8988T (cell line): ENCODE measurements around the gene CACNA1C.

Experiments
- DNase-seq: peaks from one replicate; pipeline ENCODE4 v3.0.0; 2011

CACNA1C gene

DNA sequence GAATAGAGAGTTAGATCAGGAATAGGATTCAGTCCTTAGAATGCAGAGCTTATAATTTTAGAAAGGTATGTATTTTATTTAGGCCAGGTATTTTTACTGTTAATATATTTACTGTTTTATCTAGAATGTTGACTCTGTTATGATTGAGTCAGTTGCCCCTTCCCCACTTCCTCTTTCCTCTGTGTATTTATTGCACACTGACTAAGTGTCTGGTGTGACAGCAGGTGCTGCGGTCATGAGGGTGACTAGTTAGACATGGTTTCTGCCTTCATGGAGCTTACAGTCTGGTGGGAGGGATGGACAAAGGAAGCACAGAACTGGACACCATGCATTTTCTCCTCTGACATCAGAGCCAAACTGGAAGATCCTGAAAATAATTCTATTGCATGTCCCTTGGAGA is 159.8 kb downstream of the CACNA1C start:
- DNase-seq = no peak

DNA sequence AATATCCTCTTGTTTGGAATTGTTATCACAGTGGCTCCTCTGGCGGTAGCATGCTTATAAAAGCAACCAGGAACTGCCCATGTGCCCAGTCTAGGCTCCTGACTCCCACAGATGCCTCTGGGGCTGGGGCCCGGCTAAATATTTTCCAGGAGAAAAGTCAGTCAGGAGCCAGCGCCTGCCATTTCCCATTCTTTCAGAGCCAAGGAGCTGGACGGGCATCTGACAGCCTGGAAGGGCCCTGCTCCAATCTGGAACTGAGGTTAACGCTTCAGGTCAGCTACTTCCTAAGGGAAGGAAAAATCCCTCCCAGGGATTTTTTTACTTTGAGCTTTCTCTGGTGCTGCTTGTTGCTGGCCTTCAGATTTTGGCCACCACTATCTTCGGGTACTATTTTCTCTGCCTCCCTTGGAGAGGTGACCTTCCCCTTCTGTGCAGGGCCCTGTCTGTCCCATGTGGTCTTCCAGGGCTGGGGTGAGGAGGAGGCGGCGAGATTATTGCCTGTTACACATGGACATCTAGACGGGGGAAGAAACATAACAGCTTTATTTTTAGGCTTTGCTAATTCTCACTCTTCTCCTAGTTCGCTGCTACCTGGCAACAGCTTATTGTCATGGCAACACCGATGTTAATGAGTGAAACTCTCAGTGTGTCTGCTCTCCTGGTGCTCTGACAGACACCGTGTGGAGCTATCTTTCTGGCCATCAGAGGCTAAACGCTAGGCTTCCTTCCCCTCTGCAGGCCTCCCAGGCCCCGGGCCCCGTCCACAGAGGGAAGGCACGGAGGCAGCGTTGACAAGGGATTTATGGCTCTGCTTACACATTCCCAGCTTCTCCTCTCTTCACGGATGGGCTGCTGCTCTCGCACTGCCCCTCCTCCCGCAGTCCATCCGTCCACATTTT is 160.4 kb downstream of the CACNA1C start:
- DNase-seq = no peak

DNA sequence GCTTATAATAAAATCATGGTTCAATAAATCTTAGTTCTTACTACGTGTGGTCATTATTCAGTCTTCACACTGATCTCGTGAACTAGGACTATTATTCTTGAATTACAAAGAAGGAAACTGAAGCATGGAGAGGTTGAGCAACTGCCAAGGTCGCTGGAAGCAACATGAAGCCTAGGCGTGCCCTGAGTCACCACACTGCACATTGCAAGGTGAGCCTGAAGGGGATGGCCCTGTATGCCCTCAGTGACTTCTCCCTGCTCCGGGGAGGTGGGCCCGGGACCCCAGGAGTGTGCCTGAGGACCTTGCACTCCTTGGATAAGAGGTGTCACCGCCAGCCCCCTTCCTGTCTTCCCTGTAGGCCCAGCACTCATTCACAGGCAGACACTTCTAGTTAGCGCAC is 161.6 kb downstream of the CACNA1C start:
- DNase-seq = no peak

DNA sequence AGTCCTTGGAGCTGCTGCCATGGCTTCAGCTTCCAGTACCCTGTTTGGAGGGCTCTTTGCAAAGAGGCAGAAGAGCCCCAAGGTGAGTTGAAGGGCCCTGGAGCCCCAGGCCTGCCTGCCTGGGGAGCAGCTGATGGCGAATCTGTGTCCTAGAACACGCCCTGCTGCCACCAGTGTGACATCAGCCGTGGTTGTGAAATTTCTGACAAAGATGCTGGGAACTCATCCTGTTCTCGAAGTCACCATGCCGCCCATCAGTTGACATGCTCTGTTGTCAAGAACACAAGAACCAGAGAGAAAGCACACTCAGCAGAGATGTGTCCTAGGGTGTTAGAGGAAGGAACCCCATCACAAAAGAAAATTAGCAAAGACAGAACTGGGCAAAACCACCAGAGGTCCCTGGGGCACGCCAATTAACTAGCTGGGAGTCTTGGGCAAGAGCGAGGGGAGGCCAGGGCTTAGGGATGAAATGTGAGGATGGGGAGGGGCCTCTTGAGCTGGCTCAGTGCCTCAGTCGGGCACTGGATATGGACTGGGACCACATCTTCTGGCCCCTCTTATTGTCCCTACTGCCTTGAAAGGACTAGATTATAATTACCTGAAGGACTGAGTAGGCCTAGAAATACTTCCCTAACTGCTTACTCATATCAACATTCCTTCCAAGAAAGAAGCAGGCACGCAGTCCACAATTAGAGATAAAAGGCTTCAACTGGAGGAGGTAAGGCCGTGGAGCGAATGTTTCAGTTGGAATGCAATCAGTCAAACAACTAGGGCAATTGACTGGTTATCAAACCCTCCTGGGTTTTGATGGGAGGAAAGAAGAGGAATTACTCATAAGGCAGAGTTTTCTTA is 163.1 kb downstream of the CACNA1C start:
- no peak for DNase-seq

DNA sequence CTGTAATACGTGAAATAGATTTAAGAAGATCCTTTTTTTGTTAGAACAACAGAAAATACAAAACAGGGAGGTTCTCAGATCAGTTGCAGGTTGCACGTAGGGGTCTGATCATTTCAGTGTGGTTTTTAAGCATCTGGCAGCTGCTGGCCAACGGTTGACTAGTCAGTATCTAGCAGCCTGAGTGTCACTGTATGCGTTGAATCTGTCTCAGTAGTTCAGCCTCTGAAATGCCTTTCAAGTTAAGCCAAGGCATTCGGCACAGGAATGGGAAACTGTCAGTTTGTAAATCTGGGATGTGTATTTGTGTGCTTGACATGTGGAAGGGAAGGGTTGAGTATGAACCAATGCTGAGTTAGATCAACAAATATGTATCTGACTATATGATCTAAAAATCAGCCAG is 165.9 kb downstream of the CACNA1C start:
- DNase-seq = no peak

DNA sequence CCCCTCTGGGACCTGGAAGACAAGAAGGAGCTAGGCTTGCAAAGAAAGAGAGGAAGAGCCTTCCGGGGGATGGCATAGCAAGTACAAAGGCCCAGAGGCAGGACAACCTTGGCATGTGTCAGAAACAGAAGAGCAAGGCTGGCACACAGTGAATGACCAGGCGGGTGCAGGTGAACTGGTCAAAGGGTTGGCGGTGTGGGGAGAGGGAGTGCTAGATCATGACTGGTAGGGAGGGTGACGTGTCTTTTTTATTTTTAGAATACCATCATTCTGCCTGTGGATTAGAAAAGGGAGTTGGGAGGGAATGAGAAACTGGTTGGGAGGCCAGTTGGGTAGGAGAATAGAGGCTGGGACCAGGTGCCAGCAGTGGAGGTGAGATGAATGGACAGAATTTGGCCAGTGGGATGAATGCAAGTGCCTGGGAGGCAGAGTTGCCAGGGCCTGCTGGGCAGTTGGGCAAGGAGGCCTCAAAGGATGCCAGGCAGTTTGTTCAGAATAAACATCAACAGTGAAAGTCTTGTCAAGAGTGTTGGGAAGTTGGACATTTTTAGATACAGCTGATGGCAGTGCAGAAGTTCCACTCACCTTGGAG is 168.3 kb downstream of the CACNA1C start:
- no peak for DNase-seq

DNA sequence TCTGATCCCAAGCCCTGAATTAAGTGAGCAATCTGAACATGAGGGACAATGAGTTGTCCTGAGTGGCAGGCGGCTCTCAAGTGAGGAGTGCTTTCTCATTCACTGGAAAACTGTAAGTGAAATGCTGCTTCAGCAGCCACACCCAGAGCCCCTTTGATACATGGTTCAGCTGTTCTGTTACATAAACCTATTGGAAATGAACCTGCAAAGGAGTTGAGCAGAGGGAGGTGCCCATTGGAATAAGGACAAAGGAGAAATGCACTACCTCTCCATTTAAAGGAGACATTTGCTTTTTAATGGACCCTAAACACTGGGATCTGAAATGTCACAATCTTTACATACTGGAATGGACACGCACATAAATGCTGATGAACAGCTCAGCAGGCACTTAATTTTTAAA is 169.9 kb downstream of the CACNA1C start:
- DNase-seq = no peak

DNA sequence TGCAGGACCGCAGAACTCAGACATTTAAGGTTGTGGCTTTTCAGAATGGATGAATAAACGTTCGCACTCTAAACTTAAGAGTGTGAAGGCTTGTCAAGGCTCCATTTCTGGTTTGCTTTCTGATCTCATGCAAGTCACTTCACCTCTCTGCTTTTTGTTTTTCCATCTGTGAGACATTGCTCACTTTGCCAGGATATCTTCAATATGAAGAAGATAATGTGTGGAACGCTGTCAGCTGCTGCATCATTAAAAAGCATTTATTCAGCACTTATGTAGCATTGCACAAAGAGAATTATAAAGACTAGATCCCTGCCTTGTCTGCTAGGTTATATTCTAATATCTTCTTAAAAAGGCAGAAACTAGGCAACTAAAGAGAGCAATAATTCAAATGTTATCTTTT is 172.2 kb downstream of the CACNA1C start:
- no peak for DNase-seq

DNA sequence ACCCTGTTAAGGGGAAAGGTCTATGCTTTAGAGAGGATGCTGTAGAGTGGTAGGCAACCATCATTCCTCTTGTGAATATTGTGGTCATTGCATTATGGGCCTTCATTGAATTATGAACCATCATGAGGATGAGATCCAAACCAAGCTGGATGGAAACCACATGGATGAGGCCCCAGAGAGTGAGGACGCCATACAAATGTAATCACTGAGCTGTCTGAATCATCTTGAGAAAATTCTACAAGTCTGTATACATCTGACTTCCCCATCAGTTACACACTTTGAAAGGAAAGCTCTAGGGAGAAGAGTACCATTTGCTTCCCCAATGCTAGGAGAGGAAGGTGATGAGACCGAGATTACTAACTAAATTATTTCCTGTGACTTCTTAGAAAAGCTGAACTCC is 172.9 kb downstream of the CACNA1C start:
- no peak for DNase-seq

DNA sequence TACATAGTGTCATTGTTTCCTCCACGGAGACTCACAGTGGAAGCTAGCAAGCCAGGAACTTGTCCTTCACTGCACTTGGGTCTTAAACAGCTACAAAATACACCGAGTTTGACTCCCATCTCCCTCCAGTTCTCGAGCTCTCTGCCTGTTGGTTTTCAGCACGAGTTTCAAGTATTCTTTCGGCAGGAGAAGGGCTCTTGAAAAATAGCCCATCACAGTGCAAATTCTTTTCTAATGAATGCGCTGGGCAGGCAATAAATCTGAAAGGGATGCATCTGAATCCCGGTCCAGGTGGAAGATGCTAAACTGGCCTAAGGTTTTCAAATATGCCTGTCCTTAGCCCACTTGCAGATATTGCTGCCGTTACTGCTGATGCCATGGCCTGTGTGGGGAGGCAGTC is 173.9 kb downstream of the CACNA1C start:
- no peak for DNase-seq

DNA sequence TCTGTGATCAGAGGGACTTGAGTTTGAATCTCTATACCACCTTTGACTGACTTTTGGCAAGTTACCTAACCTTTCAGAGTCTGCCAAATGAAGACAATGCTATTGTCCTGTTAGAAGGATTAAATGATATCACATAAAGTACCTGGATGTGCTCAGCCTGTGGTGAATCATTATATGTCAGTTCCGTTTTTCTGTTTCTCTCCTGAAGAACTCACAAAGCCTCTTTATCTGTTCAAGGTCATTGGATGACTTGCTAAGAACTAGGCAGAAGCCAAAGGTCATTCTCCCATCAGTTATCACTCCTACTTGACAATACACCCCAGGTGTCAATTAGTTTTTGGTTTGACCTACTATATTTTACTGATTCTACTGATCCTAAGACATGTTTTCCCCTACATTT is 174.6 kb downstream of the CACNA1C start:
- DNase-seq = no peak

DNA sequence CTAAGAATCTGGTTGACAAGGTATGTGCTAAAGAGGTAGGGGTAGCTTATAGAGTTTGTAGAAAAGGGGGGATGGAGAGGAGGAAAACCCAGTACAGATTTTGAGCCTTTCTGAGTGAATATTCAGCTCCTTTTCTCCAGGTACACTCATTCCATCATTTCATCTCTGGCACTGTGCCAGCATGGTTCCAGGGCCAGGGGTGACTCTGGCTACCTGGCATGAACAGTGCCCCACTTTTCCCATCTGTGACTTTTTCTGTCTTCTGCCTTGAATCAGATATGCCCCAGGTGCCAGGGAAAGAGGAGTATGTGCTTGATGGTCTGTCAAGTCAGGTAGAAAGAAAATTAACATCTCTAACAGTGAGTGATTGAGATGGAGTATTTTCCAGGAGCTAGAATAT is 175.7 kb downstream of the CACNA1C start:
- no peak for DNase-seq

DNA sequence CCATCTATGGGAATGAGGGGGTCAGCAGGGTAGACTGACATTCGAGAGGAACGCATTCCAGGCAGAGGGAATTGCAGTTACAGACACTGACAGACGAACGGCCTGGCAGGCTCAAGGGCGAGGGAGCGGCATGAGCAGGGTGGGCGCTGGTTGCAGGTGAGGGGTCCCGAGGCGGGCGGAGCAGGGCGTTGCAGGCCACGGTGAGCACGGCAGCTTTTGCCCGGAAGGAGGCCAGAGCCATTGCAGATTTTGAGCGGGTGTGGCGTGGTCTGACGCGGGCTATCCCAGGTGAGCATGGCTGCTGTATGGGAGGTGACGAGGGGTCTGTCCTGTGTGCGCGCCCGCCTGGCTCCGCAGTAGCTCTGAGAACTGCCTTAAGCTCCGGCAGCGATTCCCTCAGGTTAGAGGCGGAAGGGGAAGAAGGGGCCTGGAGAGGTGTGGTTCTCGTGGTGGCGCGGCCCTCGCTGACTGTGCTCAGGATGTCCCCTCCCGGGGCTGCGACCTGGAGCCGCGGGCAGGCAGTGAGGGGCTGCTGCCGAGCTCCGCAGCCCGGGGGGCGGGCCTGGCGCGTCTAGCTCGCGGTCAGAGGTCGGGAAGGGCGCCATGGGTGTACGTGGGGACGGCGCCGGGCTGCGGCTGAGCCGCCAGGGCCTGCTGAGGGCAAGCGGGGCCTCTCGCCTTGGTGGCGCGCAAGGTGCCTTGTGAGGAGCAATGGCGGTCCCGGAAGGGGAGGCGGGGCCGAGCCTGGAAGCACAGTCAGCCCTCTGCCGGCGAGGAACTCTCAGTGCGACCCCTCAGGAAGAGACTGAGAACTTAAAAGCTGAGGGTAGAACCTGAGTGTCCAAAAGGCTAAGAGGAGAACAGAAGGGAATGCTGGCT is 177.1 kb downstream of the CACNA1C start:
- DNase-seq = no peak

DNA sequence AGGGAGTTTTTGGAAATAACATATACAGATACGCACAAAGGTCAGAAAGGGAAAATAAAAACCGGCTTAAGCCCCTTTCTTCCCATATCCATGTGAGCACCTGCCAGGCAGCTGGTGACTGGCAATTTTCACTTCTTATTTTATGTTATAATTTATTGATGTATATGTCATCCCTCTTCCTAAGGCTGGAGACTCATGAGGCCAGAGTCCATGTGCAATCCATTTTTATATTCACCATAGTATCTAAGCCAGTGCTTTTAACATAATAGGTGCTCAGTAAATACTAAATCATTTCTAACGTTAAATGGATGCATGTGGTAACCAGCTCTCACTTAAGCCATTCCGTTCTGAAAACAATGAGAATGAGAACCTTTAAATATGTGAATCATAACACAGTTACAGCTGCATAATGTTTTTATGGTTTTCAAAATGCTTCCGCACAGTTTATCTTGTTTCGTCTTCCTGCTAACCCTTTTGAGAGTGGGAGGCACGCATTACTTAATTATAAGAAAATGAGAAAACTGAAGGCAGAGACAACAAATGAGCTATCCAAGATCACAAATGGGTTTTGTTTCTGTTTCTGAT is 178.3 kb downstream of the CACNA1C start:
- no peak for DNase-seq

DNA sequence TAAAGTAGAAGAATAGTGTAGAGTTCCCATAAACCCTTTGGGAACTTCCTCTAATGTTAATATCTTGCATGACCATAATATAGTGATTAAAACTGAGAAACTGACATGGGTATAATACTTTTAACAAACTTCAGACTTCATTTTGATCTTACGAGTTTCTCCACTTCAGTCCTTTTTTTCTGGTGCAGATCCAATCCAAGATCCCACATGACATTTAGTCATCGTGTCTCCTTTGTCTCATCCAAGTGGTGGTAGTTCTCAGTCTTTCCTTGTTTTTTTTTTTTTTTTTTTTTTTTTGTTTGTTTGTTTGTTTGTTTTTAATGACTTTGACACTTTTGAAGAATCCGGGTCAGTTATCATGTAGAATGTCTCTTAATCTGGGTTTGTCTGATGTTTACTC is 179.2 kb downstream of the CACNA1C start:
- DNase-seq = no peak

DNA sequence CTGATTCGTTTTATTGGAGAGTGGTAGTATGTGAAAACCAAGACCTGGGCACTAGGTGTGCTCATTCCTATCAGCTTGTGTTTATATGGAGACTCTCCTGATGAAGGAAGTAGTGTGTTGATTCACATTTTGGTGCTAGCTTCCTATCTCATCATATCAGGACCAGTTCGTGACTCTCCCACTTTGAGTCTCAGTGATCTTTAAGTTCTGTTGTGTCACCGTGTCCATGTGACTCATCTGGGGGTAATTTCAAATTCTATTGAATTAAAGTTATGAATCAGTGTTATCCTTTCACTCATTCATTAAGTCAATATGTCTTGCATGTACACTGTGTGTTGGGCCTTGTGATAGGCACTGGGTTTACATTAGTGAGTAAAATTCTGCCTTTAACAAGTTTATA is 180.2 kb downstream of the CACNA1C start:
- no peak for DNase-seq

DNA sequence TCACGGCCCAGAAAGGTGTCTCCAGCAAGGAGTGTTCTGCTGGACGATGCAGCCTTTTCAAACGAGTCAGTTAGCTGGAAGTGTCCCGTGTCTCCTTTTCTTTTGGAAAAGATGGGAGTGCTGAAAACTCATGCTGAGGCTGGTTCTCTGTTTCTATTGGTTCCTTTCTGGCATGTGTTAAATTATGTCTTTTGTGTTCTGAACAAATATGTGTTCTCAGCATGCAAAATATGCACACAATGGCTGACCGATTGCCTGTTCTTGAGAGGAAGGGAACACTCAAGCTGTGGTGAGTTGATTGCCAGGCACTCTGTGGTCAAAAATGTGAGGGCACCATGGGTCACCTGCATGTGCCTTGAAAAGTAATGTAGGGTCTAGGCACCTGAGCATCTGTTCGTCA is 181.3 kb downstream of the CACNA1C start:
- DNase-seq = no peak

DNA sequence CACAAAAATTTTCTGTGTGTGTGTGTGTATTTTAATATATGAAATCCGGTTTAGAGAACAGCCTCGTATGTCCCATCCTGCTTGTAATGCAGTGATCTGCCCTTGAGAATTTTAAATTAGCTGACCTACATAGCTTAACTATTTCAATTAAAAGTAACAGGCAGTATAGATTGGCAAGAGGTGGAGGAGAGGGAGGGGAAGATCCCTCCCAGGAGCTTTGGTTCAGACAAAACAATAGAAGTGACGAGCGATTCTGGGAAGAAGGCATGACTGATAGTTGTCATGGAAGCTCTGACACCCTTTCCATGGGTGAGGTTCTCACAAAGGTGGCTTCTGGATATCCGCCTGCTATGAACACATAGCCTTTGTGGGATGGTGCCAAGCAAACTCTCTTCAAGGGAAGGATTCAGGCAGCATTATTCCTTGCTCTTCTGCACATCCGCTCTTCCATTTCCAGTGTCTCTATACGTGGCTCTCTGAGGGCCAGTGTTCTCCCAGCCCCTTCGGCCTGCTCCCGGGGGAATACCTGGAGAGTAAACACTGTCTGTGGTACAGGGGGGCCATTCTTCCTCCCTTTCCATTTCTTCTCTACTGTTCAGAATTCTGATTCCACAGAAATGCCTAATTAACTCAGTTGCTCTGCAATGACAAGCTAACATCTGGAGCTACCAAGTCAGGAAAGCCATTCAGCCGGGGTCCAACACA is 182.0 kb downstream of the CACNA1C start:
- no peak for DNase-seq

DNA sequence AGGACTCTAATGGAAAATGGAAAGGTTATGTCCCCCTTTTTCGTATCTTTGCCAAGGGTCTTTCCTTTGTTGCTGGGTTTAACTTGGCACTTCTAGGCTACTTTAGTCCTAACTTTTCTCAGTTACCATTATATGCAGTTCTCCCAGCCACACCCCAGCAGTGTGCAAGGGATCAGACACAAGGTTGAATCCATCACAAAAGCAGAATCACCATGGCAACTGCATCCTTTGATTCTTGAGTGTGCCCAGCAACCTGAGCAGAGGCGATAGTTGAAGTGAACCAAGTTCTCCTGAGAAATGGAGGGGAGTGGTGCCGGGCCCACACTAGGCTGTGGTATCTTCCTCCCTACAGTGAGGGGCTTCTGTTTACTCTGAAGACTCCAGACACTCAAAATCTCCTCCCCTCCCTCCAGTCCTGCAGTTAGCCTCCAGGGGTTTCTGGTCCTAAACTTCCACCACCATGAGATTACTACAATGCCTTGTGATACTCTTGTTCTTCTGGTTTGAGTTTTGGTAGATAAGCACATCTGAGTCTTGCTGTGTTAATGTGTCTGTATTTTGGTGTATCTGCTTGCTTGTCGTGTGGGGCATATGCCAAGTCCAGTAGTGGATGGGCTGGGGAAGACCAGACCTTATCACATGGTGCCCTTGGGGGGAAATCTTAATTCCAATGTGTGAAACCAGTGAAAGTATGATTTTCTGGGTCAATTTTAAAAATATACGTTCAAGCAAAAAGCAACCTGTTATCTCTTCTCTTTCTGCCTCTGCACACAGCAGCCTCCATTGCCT is 183.9 kb downstream of the CACNA1C start:
- no peak for DNase-seq

DNA sequence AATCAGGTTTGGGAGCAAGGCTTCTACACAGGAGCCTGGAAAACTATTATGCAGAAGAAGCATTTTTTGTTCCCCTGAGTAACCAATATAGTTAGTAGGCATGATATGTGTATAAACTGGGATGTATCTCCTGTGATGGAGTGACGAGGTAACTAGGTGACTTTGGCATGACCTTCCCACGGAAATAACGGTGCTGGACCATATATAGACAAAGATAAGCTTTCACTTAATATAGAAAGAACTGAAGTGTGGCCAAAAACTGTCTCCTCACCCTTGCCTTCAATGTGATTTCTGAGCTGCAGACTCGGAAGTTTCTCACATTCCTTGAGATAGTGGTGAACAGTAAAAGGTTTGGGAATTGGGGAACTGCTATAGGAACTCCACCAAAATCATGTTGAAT is 185.3 kb downstream of the CACNA1C start:
- DNase-seq = no peak

DNA sequence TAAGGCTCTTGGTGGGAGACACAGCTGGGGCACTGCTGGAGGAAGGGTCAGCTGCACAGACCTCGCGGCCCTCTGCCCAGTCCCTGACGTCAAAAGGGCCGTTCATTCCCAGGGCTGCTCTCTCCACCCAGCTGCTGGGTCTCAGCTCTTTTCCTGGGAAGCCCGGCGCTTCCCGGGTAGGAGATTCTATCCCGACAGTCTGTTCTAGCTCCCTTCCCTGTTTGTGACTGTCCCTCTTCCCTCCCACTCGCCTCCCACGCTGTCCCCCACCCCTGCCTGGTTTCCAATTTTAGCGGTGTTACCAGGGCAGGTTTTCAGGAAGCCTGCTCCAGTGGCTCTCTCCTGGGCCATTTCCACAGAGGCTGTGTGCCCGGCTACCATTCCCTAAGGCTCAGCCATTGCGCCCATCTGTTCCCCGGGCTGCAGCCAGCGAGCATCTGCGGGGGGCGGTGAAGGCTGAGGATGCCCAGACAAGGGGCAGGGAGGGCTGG is 186.6 kb downstream of the CACNA1C start:
- DNase-seq = no peak
